SW480 (cell line): ENCODE data around the gene PPP2R3B.
"Not testable (repeated sequence)": the region's sequence is repeated elsewhere in the genome, so short reads cannot be mapped to it uniquely, and the experiment has no call there.

Source experiments
- DNase-seq: peaks from one replicate; pipeline ENCODE4 v3.0.0-alpha.2; 2016; ENCODE audit warnings: low spot score

Gene PPP2R3B, protein sequence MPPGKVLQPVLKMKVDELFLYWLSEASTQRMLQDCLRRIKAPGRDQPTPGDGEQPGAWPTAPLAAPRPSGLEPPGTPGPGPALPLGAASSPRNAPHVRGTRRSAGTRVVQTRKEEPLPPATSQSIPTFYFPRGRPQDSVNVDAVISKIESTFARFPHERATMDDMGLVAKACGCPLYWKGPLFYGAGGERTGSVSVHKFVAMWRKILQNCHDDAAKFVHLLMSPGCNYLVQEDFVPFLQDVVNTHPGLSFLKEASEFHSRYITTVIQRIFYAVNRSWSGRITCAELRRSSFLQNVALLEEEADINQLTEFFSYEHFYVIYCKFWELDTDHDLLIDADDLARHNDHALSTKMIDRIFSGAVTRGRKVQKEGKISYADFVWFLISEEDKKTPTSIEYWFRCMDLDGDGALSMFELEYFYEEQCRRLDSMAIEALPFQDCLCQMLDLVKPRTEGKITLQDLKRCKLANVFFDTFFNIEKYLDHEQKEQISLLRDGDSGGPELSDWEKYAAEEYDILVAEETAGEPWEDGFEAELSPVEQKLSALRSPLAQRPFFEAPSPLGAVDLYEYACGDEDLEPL

DNA sequence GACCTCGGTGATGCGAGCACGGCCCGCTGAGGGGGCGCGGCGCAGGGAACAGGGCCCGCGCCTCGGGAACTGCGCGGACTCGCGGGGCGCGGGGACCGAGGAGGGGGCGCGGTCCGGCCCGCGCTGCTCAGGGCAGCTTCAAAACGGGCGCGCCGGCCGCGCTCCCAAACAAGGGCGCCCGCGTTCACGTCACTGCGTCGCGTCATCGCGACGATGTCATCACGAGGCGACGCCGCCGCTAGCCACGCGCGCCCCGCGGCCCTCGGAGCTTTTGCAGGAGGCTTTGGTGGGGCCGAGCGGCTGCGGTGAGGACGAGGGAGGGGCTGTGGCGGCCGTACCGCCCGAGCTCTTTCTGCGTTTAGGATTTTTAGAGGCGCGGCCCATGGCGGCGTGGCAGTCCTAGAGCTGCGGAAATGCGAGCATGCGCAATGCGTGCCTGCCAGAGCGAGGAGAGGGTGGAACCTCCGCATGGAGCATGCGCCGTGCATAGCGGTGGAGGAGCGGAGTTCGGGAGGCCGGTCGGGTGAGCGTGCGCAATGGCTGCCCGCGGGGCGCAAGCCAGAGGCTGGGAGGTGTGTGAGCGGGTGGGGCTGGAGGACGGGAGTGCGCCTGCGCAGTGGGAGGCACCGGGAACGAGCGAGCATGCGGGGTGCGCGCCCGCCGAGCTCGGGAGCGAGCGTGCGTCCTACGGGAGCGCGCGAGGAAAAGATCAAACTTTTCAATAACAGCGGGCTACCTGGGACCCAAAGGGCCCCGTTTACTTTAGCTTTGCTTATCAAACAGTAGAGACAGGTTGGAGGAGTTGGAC is at the start of gene PPP2R3B:
Gene PPP2R3B (minus strand): TSS at position 140 of the 808 bp plus-strand sequence. CDS start 216 bp downstream, outside the sequence.
- DNase-seq, result peak; percentile 91

DNA sequence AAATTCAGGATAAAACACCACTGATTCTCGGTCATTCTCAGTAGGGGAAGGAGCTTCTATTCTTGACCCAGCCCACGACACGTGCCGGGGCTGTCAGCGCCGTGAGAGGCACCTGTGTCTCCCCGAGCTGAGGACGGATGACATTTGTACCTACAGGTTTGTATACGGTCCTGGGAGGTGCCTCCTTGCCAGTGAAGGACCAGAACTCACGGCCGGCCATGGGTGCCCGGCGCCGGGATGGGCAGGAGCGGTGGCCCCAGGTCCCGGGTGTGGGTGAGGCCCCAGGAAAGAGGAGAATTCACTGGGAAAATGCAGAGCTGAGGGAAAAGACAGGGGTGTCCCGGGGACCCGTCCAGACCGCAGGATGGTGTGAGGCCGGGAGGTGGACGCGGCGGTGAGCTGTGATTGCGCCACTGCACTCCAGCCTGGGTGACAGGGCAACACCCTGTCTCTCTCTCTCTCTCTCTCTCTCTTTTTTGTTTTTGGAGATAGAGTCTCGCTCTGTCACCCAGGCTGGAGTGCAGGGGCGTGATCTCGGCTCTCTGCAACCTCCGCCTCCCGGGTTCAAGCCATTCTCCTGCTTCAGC is 48.9 kb upstream of the PPP2R3B start:
- DNase-seq, result no peak

DNA sequence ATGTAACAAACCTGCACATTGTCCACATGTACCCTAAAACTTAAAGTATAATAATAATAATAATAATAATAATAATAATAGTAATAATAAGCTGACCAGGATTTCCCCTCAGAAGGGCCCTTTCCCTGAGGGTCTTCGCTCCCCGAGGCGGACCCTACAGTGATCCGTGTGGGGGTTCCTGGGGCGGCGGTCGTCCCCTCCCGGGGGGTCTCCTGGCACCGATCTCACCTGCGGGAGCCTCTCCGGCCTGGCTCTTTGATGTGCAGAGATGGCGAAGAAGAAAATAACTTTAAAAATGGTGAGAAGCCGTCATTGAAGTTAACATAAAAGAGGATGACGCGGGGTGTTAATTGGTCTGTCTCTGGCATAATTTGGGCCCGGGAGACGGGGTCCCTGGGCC is 48.2 kb upstream of the PPP2R3B start:
- no peak for DNase-seq

DNA sequence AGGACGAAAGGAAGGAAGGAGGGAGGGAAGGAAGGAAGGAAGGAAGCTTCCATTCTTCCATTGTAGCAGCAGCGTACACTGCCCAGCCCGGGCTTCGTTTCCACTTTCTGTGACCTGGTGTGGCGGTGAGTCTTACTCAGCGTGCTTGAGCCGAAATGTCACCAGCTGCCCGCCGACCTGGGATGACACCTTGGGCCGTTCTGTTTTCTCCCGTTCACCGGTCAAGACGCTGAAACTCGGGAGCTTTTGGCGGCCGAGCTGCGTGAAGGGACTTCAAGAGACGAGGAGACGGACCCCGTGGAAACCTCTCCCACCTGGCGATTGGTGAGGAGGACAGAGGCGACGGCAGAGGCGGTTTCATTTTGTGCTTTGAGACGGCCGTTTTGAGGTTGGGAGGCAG is 47.1 kb upstream of the PPP2R3B start:
- DNase-seq, result no peak

DNA sequence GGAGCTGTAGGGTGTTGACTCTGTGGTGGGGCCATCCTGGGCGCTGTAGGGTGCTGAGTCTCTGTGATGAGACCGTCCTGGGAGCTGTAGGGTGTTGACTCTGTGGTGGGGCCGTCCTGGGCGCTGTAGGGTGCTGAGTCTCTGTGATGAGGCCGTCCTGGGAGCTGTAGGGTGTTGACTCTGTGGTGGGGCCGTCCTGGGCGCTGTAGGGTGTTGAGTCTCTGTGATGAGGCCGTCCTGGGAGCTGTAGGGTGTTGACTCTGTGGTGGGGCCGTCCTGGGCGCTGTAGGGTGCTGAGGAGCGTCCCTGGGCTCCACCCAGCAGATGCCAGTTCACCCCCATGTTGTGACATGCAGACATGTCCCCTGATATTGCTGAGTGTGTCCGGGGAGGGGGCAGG is 46.0 kb upstream of the PPP2R3B start:
- DNase-seq, result not testable (repeated sequence)

DNA sequence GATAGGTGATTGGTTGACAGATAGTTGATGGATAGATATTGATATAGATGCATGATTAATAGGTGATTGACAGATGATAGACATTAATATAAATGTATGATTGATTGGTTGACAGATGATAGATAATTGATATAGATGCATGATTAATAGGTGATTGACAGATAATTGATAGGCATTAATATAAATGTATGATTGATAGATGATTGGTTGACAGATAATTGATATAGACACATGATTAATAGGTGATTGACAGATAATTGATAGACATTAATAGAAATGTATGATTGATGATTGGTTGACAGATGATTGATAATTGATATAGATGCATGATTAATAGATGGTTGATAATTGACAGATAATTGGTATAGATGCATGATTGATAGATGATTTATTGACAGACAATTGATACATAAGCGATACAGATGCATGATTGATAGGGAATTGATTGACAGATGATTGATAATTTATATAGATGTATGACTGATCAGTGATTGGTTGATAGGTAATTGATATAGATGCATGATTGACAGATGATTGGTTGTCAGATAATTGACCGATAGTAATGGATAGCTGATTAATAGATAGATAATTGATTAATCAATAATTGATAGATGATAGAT is 44.9 kb upstream of the PPP2R3B start:
- no peak for DNase-seq

DNA sequence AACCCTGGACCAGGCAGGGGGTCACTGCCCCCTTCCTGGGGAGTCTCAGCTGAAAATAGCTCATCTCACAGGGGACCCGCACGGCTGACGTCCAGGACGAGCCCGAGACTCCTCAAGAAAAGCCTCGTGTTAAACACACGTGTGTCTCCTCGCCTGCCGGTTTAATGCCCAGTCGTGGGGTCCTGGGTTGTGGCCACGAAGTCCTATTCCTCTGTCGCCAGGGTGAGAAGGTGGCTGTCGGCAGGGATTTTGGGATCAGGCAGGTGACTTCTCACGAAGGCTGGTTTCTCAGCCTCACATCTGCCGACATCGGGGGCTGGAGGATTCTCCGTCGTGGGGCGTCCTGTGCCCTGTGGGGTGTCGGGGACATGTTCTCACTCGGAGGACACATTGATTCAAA is 44.3 kb upstream of the PPP2R3B start:
- DNase-seq, result no peak

DNA sequence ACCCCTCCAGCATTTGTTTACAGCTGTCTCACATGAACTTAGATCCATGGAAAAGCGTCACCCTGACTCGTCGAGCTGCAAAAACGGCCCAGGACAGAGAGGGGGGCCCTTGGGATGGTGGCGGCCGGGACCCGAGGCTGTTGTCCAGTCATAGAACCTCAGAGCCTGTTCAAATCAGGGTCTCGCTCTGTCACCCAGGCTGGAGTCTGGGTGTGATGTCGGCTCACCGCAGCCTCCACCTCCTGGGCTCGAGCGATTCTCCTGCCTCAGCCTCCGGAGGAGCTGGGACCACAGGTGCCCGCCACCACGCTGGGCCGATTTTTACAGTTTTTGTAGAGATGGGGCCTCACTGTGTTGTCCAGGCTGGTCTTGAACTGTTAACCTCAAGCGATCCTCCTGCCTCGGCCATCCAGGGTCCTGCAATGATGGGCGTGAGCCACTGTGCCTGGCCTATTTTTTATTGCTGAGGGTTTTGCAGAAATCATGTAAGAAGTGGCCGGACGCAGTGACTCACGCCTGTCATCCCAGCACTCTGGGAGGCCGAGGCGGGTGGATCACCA is 42.6 kb upstream of the PPP2R3B start:
- DNase-seq, result no peak

DNA sequence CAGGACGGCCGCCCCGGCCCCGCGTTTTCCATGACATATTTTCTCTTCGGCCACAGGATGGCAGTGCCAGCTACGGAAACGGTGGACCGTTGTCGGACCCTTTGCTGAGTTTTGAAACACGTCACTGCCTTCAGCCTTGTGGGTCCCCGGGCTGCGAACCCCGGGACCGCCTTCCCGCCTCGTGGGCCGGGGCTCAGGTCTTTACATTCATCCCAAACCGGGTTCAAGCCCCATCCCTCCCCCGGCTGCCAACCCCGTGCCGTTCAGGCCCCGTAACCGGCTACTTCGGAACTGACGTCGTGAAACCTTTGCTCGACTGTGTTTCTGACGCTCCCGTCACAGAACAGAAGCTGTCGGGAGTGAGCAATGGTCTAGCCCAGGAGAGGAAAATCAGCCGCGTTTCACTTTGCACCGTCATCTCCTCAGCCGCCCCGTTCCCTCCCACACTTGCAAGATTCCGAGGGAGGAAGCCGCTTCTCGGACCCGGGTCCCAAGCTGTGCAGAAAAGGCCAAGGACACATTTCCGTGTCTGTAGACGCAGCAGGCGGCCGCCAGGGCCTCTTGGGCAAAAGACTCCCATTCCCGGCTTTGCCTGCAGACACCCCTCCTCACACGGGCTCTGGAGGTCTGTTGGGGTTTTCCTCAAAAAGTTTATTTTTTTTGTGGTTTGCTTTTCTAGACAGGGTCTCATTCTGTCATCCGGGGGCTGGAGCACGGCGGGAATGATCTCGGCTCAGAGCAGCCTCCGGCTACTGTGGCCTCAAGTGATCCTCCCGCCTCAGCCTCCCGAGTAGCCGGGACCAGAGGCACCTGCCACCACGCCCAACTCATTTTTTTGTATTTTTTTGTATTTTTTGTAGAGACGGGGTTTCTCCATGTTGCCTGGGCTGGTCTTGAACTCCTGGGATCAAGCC is 41.4 kb upstream of the PPP2R3B start:
- DNase-seq, result no peak

DNA sequence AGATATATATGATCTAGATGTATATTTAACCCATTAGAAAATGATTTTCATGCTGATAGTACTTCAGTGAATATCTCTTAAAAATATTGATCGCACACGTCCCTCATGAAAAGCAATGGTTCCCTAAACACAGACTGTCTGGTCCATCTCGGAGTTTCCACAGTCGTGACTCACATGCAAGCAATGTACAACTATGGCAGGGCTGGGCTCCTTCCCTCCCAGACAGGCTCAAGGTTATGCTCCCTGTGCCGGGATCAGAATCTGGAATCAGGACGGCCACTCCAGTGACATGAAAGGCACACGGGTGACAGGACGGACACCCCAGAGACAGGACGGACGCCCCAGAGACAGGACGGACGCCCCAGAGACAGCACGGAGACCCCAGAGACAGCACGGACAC is 40.2 kb upstream of the PPP2R3B start:
- DNase-seq, result peak; percentile 15

DNA sequence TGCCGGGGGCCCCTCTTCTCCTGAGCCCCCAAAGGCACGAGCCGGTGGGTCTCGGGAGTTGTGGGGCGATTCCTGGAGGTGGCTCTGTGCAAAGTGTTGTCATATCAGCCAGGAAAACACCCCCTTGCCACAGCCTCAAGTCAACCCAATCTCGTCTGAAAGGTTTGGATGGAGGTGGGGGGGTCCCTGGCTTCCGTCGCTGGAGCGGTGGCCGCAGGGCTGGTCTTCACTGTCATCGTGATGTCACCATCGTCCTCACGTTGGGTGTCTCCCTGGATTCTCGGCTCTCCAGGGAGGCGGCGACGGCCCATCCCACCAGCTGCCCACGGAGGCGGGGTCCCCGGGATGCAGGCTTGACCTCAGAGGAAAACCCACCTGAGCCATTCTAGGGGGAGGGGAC is 38.3 kb upstream of the PPP2R3B start:
- no peak for DNase-seq

DNA sequence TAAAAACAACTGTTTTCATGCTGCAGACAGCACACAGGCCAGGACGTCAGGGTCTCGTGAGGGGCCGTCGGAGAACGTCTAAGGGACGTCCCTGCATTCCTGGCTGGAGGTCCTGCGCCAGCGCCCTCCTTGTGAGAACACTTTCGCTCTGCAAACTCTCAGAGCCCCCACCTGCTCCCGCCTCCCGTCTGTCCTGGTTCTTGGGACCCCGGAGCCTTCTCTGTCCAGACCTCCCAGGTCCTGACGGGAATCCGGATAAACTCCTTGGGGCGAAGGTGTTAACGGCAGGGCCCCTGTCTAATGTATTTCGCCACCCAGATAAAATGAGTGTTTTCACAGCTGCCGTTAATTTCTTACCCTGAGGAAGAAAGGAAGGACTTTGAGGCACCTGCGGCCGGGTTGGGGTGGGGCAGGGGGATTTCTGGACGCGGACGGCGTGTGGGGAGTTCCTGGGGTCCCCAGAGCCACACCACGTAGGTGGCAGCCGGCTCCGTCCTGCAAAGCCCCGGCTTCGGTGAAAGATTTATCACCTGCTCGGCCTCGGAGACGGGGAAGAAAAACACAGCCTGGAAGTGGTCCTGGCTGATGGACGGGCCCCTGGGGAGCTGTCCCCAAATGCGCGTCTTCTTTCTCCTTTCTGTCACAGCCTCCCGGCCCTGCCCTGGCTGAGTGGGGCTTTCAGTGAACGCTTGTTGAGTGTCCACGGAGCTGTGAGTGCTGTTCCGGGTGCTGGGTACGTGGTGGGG is 35.1 kb upstream of the PPP2R3B start:
- DNase-seq, result no peak

DNA sequence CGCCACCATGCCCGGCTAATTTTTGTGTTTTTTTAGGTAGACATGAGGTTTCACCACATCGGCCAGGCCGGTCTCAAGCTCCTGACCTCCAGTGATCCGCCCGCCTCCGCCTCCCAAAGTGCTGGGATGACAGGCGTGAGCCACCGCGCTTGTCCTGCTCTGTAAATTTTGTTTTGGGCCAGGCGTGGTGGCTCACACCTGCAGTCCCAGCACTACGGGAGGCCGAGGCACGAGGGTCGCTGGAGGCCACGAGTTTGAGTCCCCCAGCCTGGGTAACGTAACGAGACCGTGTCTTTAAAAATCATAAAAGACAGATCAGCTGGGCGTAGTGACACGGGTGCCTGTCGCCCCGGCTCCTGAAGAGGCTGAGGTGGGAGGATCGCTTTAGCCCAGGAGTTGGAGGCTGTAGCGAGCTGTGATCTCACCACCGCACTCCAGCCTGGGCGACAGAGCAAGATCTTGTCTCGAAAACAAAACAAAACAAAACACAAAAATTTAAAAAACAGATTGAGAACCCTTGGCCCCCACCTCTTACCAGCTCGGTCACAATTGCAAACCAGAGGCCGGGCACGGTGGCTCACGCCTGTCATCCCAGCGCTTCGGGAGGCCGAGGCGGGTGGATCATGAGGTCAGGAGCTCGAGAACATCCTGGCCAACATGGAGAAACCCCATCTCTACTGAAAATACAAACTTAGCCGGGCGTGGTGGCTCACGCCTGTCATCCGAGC is 34.0 kb upstream of the PPP2R3B start:
- no peak for DNase-seq

DNA sequence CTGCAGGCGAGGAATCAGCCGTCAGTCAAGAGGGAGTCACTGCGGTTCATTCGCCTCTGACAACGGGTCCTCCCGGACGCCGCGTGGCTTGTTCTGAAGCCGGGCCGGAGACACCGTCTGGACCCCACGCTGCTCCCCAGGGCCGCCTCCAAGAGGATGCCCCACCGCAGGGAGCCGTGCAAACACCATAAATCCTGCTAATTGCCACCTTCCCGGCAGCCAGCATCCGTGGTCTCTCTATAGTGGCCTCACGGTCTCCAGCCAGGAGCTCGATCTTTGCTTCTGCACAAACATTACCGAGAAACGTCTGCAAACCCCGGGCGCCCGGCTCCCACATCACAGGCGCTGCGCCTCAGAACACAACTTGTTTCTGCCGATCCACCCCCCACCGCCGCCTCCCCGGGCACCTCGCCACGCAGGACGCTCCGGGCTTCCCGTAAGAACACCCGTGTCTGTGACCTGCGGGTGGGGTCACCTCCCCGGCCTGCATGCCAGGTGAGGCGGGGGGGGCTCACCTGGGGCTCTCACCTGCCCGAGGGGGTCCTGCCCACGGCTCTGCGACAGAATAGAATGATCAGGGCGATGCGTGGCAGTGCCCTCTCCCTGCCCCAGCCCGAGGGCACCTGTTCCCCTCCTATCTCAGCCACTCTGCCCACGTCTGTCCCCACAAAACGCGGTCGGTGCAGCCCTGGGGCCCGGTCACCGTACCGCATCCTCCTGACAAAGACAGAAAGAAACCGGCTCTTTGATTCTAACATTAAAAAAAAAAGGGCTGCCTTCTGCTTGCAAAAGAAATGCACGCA is 32.4 kb upstream of the PPP2R3B start:
- DNase-seq, result no peak

DNA sequence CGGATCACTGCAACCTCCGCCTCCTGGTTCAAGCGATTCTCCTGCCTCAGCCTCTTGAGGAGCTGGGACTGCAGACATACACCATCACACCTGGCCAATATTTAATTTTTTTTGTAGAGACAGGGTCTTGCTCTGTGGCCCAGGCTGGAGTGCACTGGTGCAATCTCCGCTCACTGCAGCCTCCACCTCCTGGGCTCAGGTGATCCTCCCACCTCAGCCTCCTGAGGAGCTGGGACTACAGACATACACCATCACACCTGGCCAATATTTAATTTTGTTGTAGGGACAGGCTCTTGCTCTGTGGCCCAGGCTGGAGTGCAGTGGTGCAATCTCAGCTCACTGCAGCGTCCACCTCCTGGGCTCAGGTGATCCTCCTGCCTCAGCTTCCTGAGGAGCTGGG is 28.8 kb upstream of the PPP2R3B start:
- not testable (repeated sequence) for DNase-seq

DNA sequence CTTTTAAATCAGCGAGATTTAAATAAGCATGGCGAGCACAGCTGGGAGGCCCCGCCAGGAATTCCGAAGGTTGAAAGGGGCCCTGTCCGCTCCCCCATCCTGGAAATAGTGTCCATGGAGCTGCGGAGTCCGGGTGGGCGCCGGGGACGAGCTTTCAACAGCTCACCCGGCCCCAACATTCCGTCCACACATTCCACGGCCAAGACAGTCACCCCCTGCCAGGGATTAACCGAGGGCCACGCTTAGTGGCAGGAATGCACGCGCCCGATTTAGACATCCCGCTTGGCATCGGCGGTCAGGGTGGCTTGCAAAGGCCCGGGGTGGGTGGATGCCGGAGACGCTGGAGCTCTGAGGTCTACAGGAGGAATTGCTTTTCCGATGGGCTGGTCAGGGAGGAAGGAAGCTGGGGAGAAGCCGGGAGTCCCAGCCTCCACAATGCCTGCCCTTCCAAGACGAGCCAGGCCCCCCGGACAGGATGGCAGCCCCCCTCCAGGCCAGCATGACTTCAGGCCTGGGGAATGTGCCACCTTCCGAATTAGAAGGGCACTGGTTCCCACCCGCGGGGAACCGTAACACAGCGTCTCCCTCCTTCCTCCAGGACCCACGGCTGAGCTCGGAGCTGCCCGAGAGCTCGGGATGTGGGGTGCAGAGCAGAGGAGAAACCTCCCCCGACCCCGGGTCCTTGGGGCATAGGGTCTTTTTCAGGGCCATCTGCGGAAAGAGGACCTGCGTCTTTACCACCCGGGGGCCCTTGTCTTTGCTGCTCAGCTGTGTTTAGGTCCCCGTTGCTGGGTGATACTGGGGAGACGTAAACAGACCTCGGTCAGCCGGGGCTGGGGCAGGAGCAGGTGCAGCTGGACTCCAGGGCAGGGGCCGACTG is 26.9 kb upstream of the PPP2R3B start:
- no peak for DNase-seq

DNA sequence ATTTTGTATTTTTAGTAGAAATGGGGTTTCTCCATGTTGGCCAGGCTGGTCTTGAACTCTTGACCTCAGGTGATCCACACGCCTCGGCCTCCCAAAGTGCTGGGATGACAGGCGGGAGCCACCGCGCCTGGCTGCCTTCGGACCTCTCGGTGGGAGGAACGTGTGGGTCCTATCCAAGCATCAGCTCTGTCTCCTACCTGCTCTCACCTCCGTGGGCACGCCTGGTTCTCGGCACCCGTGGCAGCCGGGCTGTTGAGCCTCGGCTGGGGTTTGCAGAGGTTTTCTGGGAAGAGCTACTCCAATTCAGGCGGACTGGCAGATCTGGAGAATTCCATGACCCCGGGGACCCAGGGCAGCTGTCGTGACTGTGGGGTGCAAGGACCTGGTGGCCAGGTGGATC is 23.6 kb upstream of the PPP2R3B start:
- no peak for DNase-seq
